HepG2 (cell line): ENCODE measurements around the gene RAB8A. TPM values are rescaled to one million over a fixed set of nuclear protein-coding genes. Genes with fewer than 3 reads are reported as not detected.
A peak's percentile ranks its signal among the peaks of the same experiment; 100 is the strongest.
"Not testable (repeated sequence)": the region's sequence is repeated elsewhere in the genome, so short reads cannot be mapped to it uniquely, and the experiment has no call there.

ENCODE experiments used
- ATAC-seq: fragments of 200-7000 bp; cut with Tn5 transposase; 3 replicates; pipeline ENCODE4 v1.9.1; 2020; ENCODE audit warnings: mild to moderate bottlenecking, moderate library complexity
- BruUV-seq: library from RNA; stranded (reverse); fragments of 400-500 nt; replicated peaks from 2 replicates; lab custom pipeline; 2021; lab: Mats Ljungman, UMichigan
- CTCF ChIA-PET: fragments of 300-600 bp; formaldehyde crosslinking; extraction: SDS; loops from one replicate; lab custom pipeline; 2021; ENCODE audit warnings: low total read pairs, inconsistent platforms, low intra/inter-chr PET ratio; lab: Yijun Ruan, JAX
- POLR2A ChIA-PET: fragments of 350-600 bp; sonication (Branson Sonifier 250); formaldehyde crosslinking; loops from one replicate; lab custom pipeline; 2020; ENCODE audit warnings: antibody characterized with exemption, inconsistent platforms; lab: Yijun Ruan, JAX
- DNase-seq: peaks from one replicate; pipeline ENCODE4 v3.0.0-alpha.2; 2015; ENCODE audit warnings: low spot score
- FAIRE-seq: peaks from 3 replicates; lab custom pipeline; 2011; peaks lifted over from hg19 to GRCh38; lab: Jason Lieb, UNC
- H2AFZ ChIP-seq: one replicate; pipeline ENCODE4 v1.6.1; 2011; ENCODE audit warnings: low read length, inconsistent platforms
- H3K27ac ChIP-seq: fragments of 300-600 bp; 3 replicates; pipeline ENCODE4 v1.8.0; 2011; ENCODE audit warnings: mixed run types, mild to moderate bottlenecking, mixed read lengths, low read length, inconsistent platforms; ENCODE audit not compliant: insufficient read depth; ENCODE audit errors: extremely low read length
- H3K27me3 ChIP-seq, 2 experiments: fragments of 200-600 bp in 1 of 2; 2 replicates in 1 of 2; 3 replicates in 1 of 2; pipeline versions ENCODE4 v1.6.0 to v1.8.0; 2011; ENCODE audit warnings: low read length in 2 of 2, mild to moderate bottlenecking in 2 of 2, moderate library complexity in 2 of 2, inconsistent platforms in 1 of 2; ENCODE audit not compliant: insufficient read depth in 2 of 2, control insufficient read depth in 1 of 2
- H3K36me3 ChIP-seq, 2 experiments: fragments of 200-600 bp in 1 of 2; replicated peaks in 1 of 2; 2 replicates in 1 of 2; 3 replicates in 1 of 2; pipeline versions ENCODE4 v1.5.1 to v1.8.0; 2011; ENCODE audit warnings: low read length in 2 of 2, inconsistent platforms in 1 of 2; ENCODE audit not compliant: insufficient read depth in 2 of 2, control insufficient read depth in 1 of 2
- H3K4me1 ChIP-seq: 2 replicates; pipeline ENCODE4 v1.5.1; 2012; ENCODE audit warnings: low read length, inconsistent platforms; ENCODE audit not compliant: insufficient read depth
- H3K4me2 ChIP-seq: 2 replicates; pipeline ENCODE4 v1.6.0; 2011; ENCODE audit warnings: low read depth, low read length, inconsistent platforms
- H3K4me3 ChIP-seq, 3 experiments: fragments of 200-600 bp in 1 of 3; sonication (generic), shearing (Covaris generic) in 1 of 3; replicated peaks in 1 of 3; 2 replicates each; pipeline ENCODE4 v1.5.1; 2011 to 2016; ENCODE audit warnings: low read length in 3 of 3, inconsistent platforms in 2 of 3, low read depth in 2 of 3, mild to moderate bottlenecking in 2 of 3, control low read depth in 1 of 3, mixed read lengths in 1 of 3; ENCODE audit not compliant: insufficient read depth in 1 of 3
- H3K79me2 ChIP-seq: one replicate; pipeline ENCODE4 v1.6.1; 2011; ENCODE audit warnings: low read length, inconsistent platforms; ENCODE audit not compliant: insufficient read depth
- H3K9ac ChIP-seq: 2 replicates; pipeline ENCODE4 v1.6.0; 2011; ENCODE audit warnings: mild to moderate bottlenecking, low read depth, low read length, inconsistent platforms; ENCODE audit not compliant: insufficient read depth
- H3K9me3 ChIP-seq: 2 replicates; pipeline ENCODE4 v1.5.1; 2012; ENCODE audit warnings: mild to moderate bottlenecking, low read length
- H4K20me1 ChIP-seq: 2 replicates; pipeline ENCODE4 v1.6.0; 2011; ENCODE audit warnings: inconsistent platforms, mild to moderate bottlenecking, low read length, moderate library complexity; ENCODE audit not compliant: insufficient read depth
- RARA ChIP-seq: IDR thresholded peaks from 2 replicates; pipeline ENCODE4 v1.6.1; 2016; ENCODE audit warnings: missing genetic modification reagents, missing compliant biosample characterization
- ZGPAT ChIP-seq: IDR thresholded peaks from 2 replicates; pipeline ENCODE4 v1.6.1; 2016; ENCODE audit warnings: mild to moderate bottlenecking
- WGBS: methylation state at CpG from one replicate; pipeline ENCODE4 v1.1.6; 2017; ENCODE audit warnings: low lambda C conversion rate; 5-methylcytosine and 5-hydroxymethylcytosine counted together
- in situ Hi-C: cut with HindIII; loops from 2 replicates; pipeline ENCODE4 v1.10.0; 2017; ENCODE audit warnings: low pct_unique_long_range_greater_than_20kb; ENCODE audit not compliant: extremely low pct_ligation_motif_present
- intact Hi-C: fragments of 100-400 bp; cut with micrococcal nuclease; formaldehyde crosslinking; loops from one replicate; pipeline ENCODE4 v1.10.0; 2022; ENCODE audit not compliant: unreplicated experiment
- polyA plus RNA-seq, 8 experiments: library from polyadenylated mRNA; depleted of rRNA in 3 of 8; stranded (reverse) in 7 of 8; unstranded in 1 of 8; fragments of >200 nt; fragmentation: Illumina TruSeq in 4 of 8; extraction: Trizol in 4 of 8; gene quantifications; 2 replicates each; pipeline versions ENCODE4 v1.2.1 to v1.2.3, GENCODE V29; 2011 to 2016; ENCODE audit warnings: low read depth in 4 of 8, missing spikeins in 1 of 8, mixed read lengths in 1 of 8; ENCODE audit not compliant: insufficient read depth in 1 of 8
- total RNA-seq, 5 experiments: library from RNA; depleted of rRNA; stranded (reverse); fragments of >200 nt; fragmentation: Illumina TruSeq; extraction: Trizol; gene quantifications; 2 replicates each; pipeline ENCODE4 v1.2.3, GENCODE V29; 2016; ENCODE audit warnings: low read depth in 1 of 5
- TF ChIP-seq, protein P1 (sequence below): sonication (generic); formaldehyde crosslinking; conservative IDR thresholded peaks from 2 replicates; pipeline ENCODE4 v1.4.0; 2020; ENCODE audit warnings: mild to moderate bottlenecking, missing genetic modification reagents, moderate library complexity
- TF ChIP-seq, protein P2 (sequence below): sonication (generic); IDR thresholded peaks from 2 replicates; pipeline ENCODE4 v1.6.1; 2016; ENCODE audit warnings: low read depth, borderline replicate concordance

RAB8A gene
- total and polyA plus RNA-seq, 2 of the 13 experiments (the other 11 are each of a cell fraction or from before 2014, with no cell fraction given), result 36.7 to 45.0 TPM

DNA sequence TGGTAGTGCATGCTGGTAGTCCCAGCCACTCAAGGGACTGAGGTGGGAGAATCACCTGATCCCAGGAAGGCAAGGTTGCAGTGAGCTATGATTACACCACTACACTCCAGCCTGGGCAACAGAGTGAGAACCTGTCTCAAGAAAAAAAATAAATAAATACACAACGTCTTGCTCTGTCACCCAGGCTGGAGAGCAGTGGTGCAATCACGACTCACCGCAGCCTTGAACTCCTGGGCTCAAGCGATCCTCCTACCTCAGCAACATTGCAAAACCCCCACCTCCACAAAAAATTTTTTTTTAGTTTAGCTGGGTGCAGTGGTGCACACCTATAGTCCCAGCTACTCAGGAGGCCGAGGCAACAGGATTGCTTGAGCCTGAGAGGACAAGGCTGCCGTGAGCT is 26.6 kb upstream of the RAB8A start (continued):
- TF ChIP-seq, protein P1, sequence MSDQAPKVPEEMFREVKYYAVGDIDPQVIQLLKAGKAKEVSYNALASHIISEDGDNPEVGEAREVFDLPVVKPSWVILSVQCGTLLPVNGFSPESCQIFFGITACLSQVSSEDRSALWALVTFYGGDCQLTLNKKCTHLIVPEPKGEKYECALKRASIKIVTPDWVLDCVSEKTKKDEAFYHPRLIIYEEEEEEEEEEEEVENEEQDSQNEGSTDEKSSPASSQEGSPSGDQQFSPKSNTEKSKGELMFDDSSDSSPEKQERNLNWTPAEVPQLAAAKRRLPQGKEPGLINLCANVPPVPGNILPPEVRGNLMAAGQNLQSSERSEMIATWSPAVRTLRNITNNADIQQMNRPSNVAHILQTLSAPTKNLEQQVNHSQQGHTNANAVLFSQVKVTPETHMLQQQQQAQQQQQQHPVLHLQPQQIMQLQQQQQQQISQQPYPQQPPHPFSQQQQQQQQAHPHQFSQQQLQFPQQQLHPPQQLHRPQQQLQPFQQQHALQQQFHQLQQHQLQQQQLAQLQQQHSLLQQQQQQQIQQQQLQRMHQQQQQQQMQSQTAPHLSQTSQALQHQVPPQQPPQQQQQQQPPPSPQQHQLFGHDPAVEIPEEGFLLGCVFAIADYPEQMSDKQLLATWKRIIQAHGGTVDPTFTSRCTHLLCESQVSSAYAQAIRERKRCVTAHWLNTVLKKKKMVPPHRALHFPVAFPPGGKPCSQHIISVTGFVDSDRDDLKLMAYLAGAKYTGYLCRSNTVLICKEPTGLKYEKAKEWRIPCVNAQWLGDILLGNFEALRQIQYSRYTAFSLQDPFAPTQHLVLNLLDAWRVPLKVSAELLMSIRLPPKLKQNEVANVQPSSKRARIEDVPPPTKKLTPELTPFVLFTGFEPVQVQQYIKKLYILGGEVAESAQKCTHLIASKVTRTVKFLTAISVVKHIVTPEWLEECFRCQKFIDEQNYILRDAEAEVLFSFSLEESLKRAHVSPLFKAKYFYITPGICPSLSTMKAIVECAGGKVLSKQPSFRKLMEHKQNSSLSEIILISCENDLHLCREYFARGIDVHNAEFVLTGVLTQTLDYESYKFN, result 0 out of 2 replicates have a peak, but pooled peaks have one; percentile 24
- TF ChIP-seq ZGPAT (CRISPR knock-in tag), result peak; percentile 48; the same call in 1 of the 2 replicates
- peak; percentile 32; the same call in 1 of the 2 replicates for TF ChIP-seq RARA
- TF ChIP-seq, protein P2, sequence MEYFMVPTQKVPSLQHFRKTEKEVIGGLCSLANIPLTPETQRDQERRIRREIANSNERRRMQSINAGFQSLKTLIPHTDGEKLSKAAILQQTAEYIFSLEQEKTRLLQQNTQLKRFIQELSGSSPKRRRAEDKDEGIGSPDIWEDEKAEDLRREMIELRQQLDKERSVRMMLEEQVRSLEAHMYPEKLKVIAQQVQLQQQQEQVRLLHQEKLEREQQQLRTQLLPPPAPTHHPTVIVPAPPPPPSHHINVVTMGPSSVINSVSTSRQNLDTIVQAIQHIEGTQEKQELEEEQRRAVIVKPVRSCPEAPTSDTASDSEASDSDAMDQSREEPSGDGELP, result no peak

DNA sequence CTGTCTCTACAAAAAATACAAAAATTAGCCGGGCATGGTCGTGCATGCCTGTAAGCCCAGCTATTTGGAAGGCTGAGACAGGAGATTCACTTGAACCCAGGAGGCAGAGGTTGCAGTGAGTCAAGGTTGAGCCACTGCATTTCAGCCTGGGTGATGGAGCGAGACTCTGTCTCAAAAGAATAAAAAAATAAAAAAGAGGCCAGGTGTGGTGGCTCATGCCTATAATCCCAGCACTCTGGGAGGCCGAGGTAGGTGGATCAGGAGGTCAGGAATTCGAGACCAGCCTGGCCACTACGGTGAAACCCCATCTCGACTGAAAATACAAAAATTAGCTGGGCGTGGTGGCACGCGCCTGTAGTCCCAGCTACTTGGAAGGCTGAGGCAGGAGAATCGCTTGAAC is 24.3 kb upstream of the RAB8A start:
- H3K9ac ChIP-seq, H3K79me2 ChIP-seq, H3K9me3 ChIP-seq, CTCF ChIA-PET, intact Hi-C loops, H4K20me1 ChIP-seq, BruUV-seq, H3K4me2 ChIP-seq, H3K4me3 ChIP-seq, FAIRE-seq, DNase-seq, H2AFZ ChIP-seq, in situ Hi-C loops, H3K27me3 ChIP-seq, ATAC-seq, H3K27ac ChIP-seq: not testable (repeated sequence)
- POLR2A ChIA-PET, result interaction anchor here (1.1 to 6.1 kb wide), 2 partner anchors 9 to 10 kb away, joined by 3 to 66 read pairs; partner anchors contain the start of gene TPM4
- H3K4me1 ChIP-seq, result peaks cover 86% of the 10 kb centered on the region
- H3K36me3 ChIP-seq, result peaks cover 24 to 70% of the 10 kb centered on the region in 2 experiments
- 92% methylated on average over 11 of the region's 11 CpGs for WGBS
